Measurements from ENCODE around the gene ARHGEF9.

ARHGEF9 gene

DNA sequence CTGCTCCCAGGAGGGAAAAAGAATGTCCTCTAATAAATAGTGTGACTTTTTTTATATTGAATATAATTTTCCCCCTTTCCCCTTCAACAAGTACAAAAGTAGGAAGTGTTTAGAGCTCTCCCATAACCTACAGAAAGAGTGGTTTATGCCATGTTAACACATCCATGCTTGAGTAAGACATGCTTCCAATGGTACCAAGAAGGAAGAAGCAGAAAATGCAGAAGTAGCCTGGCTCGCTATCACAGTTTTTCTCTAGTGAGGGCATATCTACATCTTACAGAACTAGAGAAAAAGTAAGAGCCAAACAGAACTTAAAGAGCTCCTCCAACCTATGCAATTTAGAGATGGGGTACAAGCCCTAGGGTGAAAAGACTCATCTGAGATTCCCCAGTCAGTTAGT, 82.5 kb downstream of the ARHGEF9 start:
- TF ChIP-seq CTCF (IDR thresholded peaks at IDR 0.05; ENCODE audit: low read depth, low read length), result no peak

DNA sequence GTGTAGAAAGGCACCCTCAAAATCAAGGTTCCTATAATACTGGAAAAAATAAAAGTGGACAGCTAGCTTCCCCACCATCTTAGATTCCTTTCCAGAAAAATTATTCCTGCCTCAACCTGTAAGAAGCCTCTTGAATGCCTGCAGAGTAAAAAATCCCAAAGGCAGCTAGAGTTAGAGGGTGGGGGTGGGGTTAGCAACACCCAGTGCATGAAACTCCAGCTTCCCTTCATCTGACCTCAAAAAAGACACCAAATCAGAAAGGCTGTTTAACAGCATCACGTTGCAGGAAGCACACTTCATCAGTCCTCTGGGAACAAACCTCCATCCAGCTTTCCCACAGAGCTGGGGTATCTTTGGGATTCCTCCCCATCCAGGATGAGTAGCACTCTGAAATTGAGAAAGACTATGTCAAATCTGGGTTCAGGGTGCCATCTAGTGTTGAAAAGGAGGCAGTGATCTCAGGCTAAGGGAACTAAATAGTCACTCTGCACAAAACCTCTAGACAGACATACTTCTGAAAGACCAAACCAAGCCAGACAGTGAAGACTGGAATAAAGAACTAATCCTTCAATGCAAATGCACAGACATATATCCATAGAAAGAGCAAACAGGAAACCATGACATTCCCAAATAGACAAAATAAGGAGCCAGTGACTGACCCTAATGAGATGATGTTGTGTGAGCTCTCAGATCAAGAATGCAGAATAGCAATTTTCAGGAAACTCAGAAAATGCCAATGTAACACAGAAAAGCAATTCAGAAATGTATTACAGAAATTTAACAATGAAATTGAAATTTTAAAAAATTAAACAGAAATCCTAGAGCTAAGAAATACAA, 97.9 kb downstream of the ARHGEF9 start:
- peak; percentile 67 for TF ChIP-seq CTCF (IDR thresholded peaks at IDR 0.05; ENCODE audit: low read depth, low read length)
- H3K4me3 ChIP-seq (ENCODE audit: low read depth, low read length), result no peak overlapping the region

More for the DNA sequence above, 82.5 kb downstream of the ARHGEF9 start:
- no peak overlapping the region for H3K4me3 ChIP-seq (ENCODE audit: low read depth, low read length)

GRCh38 chrX:63680423-63680822, 104.6 kb downstream of the ARHGEF9 start:
- no peak for TF ChIP-seq CTCF (IDR thresholded peaks at IDR 0.05; ENCODE audit: low read depth, low read length)
- no peak overlapping the region for H3K4me3 ChIP-seq (ENCODE audit: low read depth, low read length)

DNA sequence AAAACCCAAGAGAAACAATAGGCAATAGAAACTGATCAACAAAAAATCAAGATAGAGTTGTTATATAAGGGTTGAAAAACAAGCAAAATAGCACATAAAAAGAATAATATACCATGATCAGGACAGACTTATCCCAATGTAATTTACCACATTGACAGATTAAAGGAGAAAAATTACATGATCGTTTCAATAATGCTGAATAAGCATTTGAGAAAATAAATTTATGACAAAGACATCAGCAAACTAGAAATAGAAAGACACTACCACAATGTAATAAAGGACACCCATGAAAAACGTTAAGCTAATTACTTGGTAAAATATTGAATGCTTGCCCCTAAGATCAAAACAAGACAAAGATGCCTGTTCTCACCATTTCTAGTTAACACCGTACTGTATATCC, 105.6 kb downstream of the ARHGEF9 start:
- TF ChIP-seq CTCF (IDR thresholded peaks at IDR 0.05; ENCODE audit: low read depth, low read length), result no peak
- no peak overlapping the region for H3K4me3 ChIP-seq (ENCODE audit: low read depth, low read length)

DNA sequence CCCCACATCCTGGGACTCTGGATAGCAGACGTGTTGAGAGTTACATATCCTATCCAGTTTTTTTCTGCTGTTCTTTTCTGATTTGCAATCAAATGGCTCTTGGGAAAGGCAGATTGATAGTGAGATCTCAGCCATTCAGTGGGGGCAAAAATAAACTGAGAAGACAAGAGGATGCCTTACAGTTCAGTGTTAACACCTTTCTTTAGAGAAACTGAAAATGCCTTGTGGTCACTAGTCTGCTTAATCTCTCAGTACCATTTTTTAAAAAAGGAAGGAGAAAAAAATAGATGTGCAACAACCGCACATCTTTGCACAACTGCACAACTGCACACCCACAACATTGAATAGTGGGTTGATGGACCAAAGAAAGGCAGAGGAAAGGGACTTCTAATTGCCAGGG, 109.3 kb downstream of the ARHGEF9 start:
- no peak overlapping the region for H3K4me3 ChIP-seq (ENCODE audit: low read depth, low read length)
- no peak for TF ChIP-seq CTCF (IDR thresholded peaks at IDR 0.05; ENCODE audit: low read depth, low read length)

- TF ChIP-seq CTCF (IDR thresholded peaks at IDR 0.05; ENCODE audit: low read depth, low read length), result no peak
- no peak overlapping the region for H3K4me3 ChIP-seq (ENCODE audit: low read depth, low read length)
These were observed 111.1 kb downstream of the ARHGEF9 start for GRCh38 chrX:63673896-63674295.

DNA sequence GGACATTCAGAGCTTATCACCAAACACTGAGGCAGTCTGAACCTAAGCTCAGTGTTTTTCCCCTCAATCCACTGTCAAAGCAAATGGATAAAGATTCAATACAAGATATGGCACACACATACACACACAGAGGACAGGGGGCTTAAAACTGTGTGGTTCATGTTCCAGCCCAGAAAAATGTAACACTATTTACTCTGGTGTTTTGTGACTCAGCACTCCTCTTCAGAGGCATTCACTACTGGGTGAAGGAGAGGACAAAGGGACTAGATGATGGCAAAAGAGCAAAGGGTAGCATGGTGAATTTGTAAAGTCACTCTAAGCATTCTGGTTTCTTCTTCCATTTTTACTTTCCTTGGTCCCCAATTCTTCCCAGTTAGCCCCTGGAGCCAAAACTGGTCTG, 120.3 kb downstream of the ARHGEF9 start:
- no peak for TF ChIP-seq CTCF (IDR thresholded peaks at IDR 0.05; ENCODE audit: low read depth, low read length)
- H3K4me3 ChIP-seq (ENCODE audit: low read depth, low read length), result no peak overlapping the region

Measured in WI38 (cell line).